ENCODE measurements around the gene PIP5KL1.

Gene PIP5KL1

GRCh38 chr9:127931092-127931881 lies 710 bp upstream of the PIP5KL1 start:
- DNase-seq (ENCODE audit: low spot score): no peak

GRCh38 chr9:127929625-127929979 lies 975 bp downstream of the PIP5KL1 start:
- no peak for DNase-seq (ENCODE audit: low spot score)

GRCh38 chr9:127928676-127929624 lies 1.6 kb downstream of the PIP5KL1 start:
- DNase-seq (ENCODE audit: low spot score): no peak

- DNase-seq (ENCODE audit: low spot score): no peak
Measured at GRCh38 chr9:127927988-127928675, 2.4 kb downstream of the PIP5KL1 start.

GRCh38 chr9:127927201-127927987 lies 3.2 kb downstream of the PIP5KL1 start:
- peak; percentile 73 for DNase-seq (ENCODE audit: low spot score)

- DNase-seq (ENCODE audit: low spot score): no peak
Measured at GRCh38 chr9:127926906-127927200, 3.7 kb downstream of the PIP5KL1 start.

- no peak for DNase-seq (ENCODE audit: low spot score)
Measured at GRCh38 chr9:127925959-127926905, 4.3 kb downstream of the PIP5KL1 start.

- no peak for DNase-seq (ENCODE audit: low spot score)
Measured at GRCh38 chr9:127924736-127925444, 5.7 kb downstream of the PIP5KL1 start.

GRCh38 chr9:127923771-127924170 lies 6.8 kb downstream of the PIP5KL1 start:
- no peak for DNase-seq (ENCODE audit: low spot score)

- no peak for DNase-seq (ENCODE audit: low spot score)
Measured at GRCh38 chr9:127923046-127923445, 7.5 kb downstream of the PIP5KL1 start.

GRCh38 chr9:127921557-127922120 lies 8.9 kb downstream of the PIP5KL1 start:
- peak; percentile 83 for DNase-seq (ENCODE audit: low spot score)

GRCh38 chr9:127920794-127921193 lies 9.8 kb downstream of the PIP5KL1 start:
- DNase-seq (ENCODE audit: low spot score): no peak

- no peak for DNase-seq (ENCODE audit: low spot score)
Measured at GRCh38 chr9:127919253-127919815, 11.2 kb downstream of the PIP5KL1 start.

- no peak for DNase-seq (ENCODE audit: low spot score)
Measured at GRCh38 chr9:127918183-127919107, 12.1 kb downstream of the PIP5KL1 start.

GRCh38 chr9:127917603-127918002 lies 13.0 kb downstream of the PIP5KL1 start:
- DNase-seq (ENCODE audit: low spot score): no peak

GRCh38 chr9:127916720-127917581 lies 13.6 kb downstream of the PIP5KL1 start, which contains the start of gene ST6GALNAC4:
Gene ST6GALNAC4 (minus strand): TSS chr9:127917041. CDS start chr9:127916419, 622 bp downstream.
- peak; percentile 94 for DNase-seq (ENCODE audit: low spot score)

All from CD4-positive, alpha-beta T cell treated with Interleukin-2 at 100 ng/mL for 4 hours (primary cell).